Tongue (tissue), 2 donors: Measurements from ENCODE around the gene SLC18A2. TPM values are rescaled to one million over a fixed set of nuclear protein-coding genes. Genes with fewer than 3 reads are reported as not detected.
"Not testable (repeated sequence)": the region's sequence is repeated elsewhere in the genome, so short reads cannot be mapped to it uniquely, and the experiment has no call there.

Source experiments
- DNase-seq: peaks from one replicate; pipeline ENCODE4 v3.0.0-alpha.2; 2015
- total RNA-seq: library from RNA; depleted of rRNA; stranded (reverse); fragments of >200 nt; gene quantifications from one replicate; pipeline ENCODE4 v1.2.3, GENCODE V29; 2014

Gene SLC18A2
- total RNA-seq, 1 donor from 2014 or later, result 3.1 TPM

DNA sequence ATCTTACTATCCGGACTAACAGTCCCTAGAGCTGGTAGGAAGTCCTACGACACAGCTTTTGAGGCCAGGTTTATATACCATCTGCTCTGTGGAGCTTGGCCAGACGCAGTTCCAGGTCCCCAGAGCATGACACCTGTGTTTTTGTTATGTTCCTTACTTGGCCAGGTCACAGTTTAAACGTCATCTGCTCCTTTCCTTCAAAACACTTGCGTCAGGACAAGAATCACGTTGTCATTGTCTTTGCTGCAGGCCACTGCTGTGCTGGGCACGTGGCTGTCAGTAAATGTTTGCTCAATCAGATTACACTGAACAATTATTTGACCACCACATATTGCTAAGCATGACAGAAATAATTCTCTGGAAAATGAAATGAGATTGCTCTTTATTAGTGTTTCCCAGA is 23.9 kb downstream of the SLC18A2 start:
- no peak for DNase-seq

DNA sequence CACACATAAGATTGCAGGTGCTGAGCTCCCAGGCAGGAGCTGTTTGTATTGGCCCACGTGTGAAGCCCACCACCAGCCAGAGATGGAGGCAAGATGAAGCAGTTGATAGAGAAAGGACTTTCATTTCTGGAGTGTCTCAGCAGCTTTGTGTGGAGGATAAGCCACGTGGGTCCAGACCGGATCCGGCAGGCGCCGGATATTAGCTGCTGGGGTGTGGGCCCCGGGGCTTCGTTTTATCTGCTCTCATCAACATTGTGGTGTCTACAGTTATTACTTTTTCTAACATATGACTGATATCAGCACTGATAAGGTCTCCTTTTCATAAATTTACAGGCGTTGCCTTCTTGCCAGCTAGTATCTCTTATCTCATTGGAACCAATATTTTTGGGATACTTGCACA is 25.5 kb downstream of the SLC18A2 start:
- DNase-seq, result no peak

DNA sequence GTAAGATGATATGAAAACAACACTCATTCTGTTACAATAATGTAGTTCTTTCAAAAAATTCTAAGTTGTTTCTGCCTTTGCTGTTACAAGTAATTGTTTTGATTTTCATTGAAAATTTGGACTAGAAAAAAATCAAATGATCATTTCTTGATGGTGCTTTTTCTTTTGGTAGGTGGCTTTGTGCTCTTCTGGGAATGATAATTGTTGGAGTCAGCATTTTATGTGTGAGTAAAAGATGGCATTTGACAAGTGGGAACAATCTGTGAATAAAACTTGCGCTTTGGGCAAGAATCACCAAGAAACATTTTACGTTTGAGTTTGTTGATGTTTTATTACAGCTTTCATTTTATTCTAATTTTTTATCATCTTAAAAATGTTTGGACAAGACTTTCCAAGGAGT is 25.9 kb downstream of the SLC18A2 start:
- DNase-seq, result no peak

DNA sequence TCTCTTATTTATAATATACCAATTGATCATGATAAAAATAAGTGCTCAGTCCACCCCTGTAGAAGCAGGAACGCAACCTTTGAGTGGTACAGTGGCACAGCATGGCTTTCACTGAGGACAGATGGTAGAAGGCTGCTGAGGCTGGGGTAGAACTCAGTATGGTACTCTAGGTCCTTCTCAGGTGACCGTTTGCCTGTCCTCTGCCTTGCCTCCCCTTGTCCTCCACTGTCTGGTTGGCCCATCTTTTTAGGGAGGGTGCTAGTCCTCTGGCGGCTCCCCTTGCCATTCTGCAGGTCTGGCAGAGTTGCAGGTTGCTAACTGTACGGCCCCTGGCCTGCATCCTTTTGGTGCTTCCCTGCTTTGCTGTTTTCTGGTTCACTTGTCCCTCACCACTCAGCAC is 27.3 kb downstream of the SLC18A2 start:
- DNase-seq, result no peak

DNA sequence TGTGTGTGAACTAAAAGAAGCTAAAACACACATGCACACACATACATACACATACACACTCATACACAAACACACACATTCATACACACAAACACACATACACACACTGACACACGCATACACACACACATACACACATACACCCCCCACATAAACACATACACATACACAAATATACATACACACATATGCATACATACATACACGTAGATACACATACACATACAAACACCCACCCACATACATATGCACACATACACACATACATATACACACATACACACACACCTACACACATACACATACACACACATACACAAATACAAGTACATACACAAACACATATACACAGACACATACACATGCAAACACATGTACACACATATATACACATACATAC is 28.0 kb downstream of the SLC18A2 start:
- no peak for DNase-seq

DNA sequence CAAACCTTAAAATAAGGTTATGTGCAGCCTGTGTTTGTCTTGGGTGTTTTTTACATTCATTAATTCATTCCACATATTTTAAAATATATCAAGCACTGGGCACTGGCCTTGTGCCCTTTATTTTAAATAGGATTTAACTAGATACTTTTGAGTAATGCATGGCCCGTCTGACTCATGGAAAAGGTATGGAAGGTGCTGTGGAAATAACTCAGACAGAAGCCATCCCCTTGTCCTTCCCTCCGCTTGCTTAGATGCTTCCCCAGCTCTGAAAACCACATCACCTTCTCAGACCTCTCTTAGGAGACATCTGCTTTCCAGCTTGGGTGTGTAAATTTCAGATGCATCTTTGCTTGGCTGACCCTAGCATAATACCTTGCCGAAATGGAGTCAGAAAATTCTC is 30.5 kb downstream of the SLC18A2 start:
- no peak for DNase-seq

DNA sequence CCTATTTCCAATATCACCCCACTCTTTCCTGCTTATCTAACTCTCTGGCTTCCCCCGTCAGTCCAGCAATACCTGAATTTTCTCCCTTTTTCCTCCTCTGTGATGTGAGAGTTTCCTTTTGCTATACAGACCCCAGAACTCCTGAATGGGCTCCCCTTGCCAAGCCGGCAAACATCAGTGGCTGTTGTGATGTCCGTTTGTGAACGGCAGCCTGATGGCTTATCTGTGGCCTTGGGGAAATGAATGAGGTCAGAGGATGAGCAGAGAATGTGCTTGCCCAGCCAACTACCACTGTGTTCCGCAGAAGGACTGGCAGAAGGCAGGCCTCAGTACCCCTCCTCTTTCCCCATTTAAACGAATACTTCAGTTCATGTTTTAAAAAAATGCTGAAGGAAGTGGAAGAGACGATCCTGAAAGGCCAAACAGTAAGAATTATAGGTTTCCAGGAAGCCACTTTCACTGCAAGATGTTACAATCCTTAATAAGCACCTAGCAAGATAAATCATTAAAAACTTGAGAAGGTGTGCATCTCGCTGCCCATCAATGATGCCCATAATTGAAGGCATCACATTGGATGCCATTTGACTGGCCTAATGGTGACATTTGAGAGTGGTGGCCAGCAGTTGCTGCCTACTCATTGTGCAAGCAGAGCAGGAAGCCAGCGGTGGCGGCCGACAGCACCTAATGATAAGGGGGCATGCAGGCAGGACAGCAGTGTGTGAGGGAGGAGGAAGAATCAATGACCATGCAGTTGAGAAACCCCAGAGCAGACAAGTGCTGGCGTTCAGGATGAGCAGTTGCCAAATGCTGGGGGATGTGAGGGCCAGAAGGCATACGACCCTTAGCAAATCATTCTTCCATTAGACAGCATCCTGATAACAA is 31.5 kb downstream of the SLC18A2 start:
- DNase-seq, result no peak

DNA sequence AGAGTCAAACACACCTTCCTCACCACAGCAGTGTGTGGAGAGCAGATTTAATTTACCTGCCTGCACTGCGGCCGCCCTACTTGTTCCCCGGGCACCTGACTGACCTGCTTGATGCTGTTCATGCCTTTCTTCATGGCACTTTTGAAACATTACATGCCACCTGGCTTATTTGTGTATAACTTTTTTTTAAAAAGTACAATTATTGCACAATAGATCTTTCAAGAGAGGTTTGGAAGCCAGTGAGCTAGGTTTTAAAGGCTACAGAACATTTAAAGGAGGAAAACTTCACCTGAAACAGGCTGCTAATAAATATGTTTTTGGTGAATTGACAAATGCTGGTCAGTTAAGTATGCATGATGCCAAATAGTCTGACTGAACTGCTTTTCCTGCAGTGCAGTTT is 33.1 kb downstream of the SLC18A2 start:
- no peak for DNase-seq

DNA sequence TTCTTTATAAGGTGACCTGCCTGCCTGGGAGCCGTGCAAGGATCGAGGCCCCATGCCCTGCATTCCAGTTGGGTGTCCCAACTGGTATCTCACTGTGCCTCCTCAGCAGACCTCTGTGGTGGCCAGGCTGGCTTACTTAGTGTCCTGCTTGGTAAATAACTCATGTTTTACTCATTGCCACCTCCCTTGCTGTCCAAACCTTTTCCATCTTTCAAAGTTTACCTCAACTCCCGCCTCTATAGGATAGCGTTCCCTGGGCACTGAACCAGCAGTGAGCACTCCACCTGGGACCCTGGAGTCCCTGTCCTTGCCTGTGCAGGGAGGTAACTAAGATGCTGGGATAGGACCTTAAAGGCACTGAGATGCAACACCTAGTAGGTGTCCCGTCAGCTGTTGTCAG is 33.6 kb downstream of the SLC18A2 start:
- no peak for DNase-seq

DNA sequence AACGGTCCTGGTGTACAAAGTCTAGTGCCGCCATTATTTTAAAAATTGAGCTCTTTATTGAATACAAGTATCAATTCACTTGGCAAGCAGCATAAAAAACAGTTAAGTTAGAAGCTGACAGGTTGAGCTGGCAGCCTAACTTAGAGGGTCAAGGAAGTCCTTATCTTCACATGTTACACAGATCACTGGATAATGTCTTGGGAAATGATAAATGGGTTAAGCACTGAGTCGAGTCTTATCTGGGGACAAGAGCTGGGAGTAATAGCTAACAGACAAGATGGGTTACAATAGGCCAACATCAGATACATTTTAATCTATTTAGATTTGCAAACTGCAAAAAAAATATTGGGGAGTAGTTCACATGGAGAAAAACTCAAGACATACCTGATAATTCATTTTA is 34.2 kb downstream of the SLC18A2 start:
- DNase-seq, result no peak

DNA sequence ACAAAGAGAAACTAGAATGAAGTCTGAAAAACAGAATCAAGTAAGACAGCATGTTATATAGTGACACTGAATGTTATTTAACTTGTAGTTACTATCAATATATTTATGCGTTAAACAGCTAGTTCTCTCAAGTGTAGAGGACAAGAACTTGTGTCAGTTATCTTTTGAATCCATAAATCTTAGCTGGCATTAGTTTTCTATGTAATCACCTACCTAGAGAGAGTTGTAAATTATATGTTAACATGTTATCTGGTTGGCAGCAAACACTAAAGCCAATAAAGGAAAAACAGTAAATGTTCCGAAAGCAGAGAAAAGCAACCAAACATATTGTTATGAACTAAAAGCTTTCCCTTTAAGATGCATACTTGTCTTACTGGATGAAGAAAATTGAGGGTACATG is 36.8 kb downstream of the SLC18A2 start:
- no peak for DNase-seq

DNA sequence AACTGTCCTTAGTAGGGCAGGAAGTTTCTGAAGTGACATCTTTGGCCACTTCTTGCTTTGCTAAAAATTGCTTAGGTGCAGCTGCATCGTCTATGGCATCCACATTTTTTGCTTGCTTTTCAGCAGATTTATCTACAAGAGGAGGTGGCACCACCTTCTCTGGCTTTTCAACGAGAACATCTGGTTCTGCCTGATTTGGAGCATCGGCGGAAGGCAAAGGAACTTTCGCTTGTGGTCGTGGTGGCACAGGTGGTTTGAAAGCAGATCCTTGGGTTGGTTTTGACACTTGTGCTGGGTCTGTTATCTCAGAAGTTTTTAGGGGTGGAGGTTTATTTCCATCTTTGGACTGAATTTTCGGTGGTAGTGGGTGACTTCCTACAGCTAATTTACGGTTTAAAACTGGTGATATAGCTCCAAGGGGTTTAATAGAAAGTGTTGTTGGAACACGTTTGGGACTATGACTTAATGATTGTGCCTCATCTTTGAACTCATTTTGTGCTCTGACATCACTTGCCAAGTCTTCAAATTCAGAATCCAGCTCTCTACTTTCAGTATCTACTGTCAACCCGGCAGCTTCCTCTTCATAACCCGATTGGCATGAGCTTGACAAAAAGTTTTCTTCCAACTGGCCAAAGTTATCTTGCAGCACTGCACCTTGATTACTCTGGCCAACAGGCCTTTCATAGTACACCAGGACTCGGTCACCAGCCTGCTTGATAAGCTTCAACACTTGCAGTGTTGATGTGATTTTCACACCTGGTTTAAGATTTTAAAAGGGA is 44.0 kb downstream of the SLC18A2 start:
- no peak for DNase-seq

DNA sequence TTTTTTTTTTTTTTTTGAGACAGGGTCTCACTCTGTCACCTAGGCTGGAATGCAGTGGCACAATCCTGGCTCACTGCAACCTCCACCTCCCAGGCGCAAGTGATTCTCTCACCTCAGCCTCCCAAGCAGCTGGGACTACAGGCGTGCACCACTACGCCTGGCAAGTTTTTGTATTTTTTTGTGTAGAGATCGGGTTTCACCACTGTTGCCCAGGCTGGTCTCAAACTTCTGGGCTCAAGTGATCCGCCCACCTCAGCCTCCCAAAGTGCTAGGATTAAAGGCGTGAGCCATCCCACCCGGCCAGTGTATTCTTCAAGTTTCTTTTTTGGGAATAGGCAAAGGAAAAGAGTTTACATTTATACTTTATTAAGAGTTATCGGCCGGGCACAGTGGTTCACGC is 50.0 kb downstream of the SLC18A2 start:
- not testable (repeated sequence) for DNase-seq

DNA sequence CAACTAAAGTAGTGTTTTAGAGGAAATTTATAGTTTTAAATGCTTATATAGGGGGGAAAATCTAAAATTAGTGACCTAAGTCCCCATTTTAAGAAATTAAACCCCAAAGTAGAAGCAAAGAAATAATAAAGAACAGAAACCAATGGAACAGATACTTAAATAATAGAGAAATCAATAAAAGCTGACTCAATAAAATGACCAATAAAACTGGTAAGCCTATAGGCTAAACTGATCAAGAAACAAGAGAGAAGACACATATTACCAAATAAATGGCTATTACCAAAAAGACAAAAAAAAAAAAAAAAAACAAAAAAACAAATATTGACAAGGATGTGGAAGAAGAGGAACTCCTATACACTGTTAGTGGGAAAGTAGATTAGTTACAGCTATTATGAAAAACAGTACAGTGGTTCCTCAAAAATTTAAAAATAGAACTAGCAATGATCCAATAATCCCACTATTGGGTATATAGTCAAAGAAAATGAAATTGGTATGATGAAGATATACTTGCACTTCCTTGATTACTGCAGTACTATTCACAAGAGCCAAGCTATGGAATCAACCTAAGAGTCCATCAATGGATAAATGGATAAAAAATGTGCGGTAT is 53.2 kb downstream of the SLC18A2 start:
- DNase-seq, result no peak

DNA sequence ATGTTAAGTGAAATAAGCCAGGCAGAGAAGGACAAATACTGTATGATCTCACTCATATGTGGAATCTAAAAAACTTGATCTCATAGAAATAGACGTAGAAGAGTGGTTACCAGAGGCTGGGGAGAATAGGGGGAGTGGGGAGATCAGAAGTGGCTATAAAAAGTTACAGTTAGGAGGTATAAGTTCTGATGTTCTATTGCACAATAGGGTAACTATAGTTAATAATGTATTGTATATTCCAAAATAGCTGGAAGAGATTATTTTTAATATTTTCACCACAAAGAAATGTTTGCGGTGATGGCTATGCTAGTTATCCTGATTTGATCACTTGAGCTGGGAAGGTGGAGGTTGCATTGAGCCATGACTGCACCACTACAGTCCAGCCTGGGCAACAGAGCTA is 53.8 kb downstream of the SLC18A2 start:
- no peak for DNase-seq

DNA sequence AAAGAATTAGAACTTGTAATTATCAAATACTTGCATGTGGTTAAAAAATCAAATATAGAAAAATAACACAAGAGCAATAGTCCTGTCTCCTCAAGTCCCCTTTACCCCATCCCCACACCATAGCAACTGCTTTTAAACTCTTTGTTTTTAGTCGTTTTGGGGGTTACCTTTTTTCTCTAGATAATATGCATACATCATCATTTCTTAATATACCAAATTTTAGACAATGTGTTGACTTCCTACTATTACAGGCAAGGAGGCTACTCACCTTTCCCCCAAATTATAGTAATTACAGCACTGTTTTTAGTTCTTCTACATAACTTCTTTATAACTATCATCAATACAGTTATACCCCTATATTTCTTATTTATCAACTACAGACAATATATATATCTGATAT is 57.3 kb downstream of the SLC18A2 start:
- no peak for DNase-seq

DNA sequence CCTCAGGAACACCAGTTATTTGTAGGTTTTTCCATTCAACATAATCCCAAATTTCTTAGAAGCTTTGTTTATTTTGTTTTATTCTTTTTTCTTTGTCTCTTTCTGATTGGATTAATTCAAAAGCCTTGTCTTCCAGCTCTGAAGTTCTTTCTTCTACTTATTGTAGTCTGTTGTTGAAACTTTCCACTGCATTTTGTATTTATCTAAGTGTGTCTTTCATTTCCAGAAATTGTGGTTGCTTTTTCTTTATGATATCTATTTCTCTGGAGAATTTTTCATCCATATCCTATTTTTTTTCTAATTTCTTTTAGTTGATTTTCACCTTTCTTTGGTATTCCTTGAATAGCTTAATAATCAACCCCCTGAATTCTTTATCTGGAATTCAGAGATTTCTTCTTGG is 58.5 kb downstream of the SLC18A2 start:
- no peak for DNase-seq

DNA sequence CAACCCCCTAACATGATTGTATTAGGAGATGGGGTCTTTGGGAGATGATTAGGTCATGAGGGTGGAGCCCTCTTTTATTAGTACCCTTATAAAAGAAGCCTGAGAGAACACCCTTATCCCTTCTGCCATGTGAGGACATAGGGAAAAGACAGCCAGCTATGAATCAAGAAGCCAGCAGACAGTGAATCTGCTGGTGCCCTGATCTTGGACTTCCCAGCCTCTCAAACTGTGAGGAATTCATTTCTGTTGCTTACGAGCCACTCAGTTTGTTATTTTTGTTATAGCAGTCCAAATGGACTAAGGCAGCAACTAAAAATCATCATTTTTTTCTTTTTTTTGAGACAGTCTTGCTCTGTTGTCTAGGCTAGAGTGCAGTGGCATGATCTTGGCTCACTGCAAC is 59.8 kb downstream of the SLC18A2 start:
- DNase-seq, result no peak

DNA sequence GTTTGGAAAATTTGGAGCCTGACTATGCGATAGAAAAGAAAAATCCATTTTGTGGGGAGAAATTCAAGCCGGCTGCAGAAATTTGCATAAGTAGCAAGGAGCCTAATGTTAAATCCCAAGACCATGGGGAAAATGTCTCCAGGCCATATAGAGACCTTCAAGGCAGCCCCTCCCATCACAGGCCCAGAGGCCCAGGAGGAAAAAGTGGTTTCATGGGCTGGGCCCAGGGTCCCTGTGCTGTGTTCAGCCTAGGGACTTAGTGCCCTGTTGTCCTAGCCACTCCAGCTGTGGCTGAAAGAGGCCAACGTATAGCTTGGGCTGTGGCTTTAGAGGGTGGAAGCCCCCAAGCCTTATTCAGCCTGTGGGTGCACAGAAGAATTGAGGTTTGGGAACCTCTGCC is 62.5 kb downstream of the SLC18A2 start:
- DNase-seq, result not testable (repeated sequence)

DNA sequence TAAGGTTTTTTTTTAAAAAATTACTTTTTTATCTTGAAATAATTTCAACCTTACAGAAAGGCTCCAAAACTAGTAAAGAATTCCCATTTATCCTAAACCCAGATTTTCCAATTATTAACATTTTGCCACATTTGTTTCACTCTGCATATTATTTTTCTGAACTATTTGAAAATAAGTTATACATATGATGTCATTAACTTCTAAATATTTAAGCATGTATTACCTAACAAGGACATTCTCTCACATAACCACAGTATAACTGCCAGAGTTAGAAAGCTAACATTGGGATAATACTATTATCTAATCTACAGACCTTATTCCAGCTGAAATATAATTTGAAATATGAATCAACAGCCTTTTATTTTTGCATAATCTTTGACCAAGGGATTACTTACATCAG is 65.8 kb downstream of the SLC18A2 start:
- no peak for DNase-seq

DNA sequence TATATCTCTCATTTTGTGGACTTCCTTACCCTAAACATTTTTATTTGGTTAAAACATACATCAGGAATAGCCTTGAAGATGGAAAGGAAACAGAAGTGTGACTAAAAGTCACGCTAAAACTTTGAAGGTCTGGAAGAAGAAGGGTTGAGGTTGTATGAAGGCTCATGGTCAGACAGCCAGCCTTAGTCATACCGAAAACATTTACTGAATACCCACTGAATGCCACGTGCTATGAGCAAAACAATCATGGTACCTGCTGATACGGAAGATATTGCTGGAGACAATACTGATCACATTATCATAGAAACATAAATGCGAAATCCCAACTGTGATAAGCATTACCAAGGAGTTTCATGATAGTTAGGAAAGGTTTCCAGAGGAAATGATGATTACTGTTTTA is 70.3 kb downstream of the SLC18A2 start:
- no peak for DNase-seq

DNA sequence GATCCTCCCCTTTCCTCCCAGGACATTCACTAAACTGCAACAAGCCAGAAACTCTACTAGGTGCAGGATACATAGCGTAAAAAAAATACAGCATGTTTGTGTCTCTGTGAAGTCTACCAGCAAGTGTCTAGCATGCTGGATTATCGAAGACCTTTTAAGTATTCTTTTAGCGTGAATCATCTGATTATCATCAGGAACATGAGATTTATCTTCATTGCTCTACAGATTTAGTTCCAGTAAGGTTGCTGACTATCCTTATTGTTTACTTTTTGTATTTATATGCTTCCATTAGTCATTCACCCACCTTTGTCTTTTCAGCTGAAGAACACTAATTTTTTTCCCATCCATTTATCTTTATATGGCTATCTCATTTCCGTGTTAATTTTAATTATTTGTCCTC is 71.5 kb downstream of the SLC18A2 start:
- no peak for DNase-seq

DNA sequence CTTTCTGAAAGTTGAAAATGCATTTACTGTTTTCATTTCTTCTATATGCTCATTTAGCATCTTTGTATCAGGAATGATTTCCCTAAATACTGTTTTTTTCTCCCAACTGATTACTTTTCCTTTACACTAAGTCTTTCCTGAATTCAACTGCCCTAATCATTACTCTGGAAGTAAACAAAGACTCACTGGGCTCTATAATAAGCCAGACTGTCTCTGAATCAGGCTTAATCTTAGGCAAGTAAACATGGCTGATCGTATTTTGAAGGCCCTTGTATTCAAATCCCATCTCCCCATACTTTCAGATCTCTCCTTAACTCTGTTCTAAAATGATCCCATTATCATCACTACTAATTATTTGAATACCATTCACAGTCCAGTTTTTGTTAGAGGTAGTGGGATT is 72.7 kb downstream of the SLC18A2 start:
- DNase-seq, result no peak
